ENCODE results near the gene BCAN.

GRCh38 chr1:156689953-156690674 lies 48.2 kb downstream of the BCAN start:
- no peak for TF ChIP-seq CTCF (IDR thresholded peaks at IDR 0.05)
- no peak for TF ChIP-seq POLR2A (IDR thresholded peaks at IDR 0.05)
